Measurements from ENCODE around the gene PTPRR. TPM values are rescaled to one million over a fixed set of nuclear protein-coding genes. Genes with fewer than 3 reads are reported as not detected.

The PTPRR gene
- total and polyA plus RNA-seq, 11 donors: 0.21 to 1.0 (median 0.40) TPM; not detected in 1

- no peak for ATAC-seq
- H3K36me3 ChIP-seq: no peaks in the 10 kb centered on the region
- DNase-seq: no peak
- WGBS, 4 donors: 45 to 74% (median 70%) methylated on average over 2 of the region's 2 CpGs
- no peak overlapping the region for H3K4me3 ChIP-seq
- intact Hi-C loops (cut with DNase I): loop anchor here in 1 of 10 donors (10.0 kb wide), 1 partner anchor 93 kb away; no protein-coding TSS in a partner anchor
- peaks cover 0 to 10% (median 0%) of the 10 kb centered on the region in 12 donors for H3K4me1 ChIP-seq
- TF ChIP-seq, protein P1, sequence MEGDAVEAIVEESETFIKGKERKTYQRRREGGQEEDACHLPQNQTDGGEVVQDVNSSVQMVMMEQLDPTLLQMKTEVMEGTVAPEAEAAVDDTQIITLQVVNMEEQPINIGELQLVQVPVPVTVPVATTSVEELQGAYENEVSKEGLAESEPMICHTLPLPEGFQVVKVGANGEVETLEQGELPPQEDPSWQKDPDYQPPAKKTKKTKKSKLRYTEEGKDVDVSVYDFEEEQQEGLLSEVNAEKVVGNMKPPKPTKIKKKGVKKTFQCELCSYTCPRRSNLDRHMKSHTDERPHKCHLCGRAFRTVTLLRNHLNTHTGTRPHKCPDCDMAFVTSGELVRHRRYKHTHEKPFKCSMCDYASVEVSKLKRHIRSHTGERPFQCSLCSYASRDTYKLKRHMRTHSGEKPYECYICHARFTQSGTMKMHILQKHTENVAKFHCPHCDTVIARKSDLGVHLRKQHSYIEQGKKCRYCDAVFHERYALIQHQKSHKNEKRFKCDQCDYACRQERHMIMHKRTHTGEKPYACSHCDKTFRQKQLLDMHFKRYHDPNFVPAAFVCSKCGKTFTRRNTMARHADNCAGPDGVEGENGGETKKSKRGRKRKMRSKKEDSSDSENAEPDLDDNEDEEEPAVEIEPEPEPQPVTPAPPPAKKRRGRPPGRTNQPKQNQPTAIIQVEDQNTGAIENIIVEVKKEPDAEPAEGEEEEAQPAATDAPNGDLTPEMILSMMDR (IDR thresholded peaks at IDR 0.05): no peak
- no peak for TF ChIP-seq POLR2A (IDR thresholded peaks at IDR 0.05)
- no peaks in the 10 kb centered on the region for H3K9me3 ChIP-seq
- H3K27ac ChIP-seq: no peak overlapping the region
- H3K27me3 ChIP-seq: peaks cover 0 to 3% (median 0%) of the 10 kb centered on the region in 9 donors
Observed at GRCh38 chr12:70838127-70838526, 82.4 kb downstream of the PTPRR start.

- no peak for ATAC-seq
- DNase-seq: no peak
Observed at GRCh38 chr12:70837026-70837425, 83.5 kb downstream of the PTPRR start.

GRCh38 chr12:70835948-70836347 lies 84.6 kb downstream of the PTPRR start:
- ATAC-seq: no peak
- WGBS, 4 donors: 14 to 28% (median 25%) methylated on average over 2 of the region's 2 CpGs
- H3K9me3 ChIP-seq: no peaks in the 10 kb centered on the region
- TF ChIP-seq, protein P1 (IDR thresholded peaks at IDR 0.05): no peak
- no peak for TF ChIP-seq POLR2A (IDR thresholded peaks at IDR 0.05)
- no peak overlapping the region for H3K4me3 ChIP-seq
- peaks cover 0 to 5% (median 0%) of the 10 kb centered on the region in 12 donors for H3K4me1 ChIP-seq
- H3K27me3 ChIP-seq: peaks cover 0 to 3% (median 0%) of the 10 kb centered on the region in 9 donors
- no peak for DNase-seq
- H3K36me3 ChIP-seq: no peaks in the 10 kb centered on the region
- intact Hi-C loops (cut with DNase I): loop anchor here in 1 of 10 donors (10.0 kb wide), 1 partner anchor 91 kb away; no protein-coding TSS in a partner anchor
- no peak overlapping the region for H3K27ac ChIP-seq

More at GRCh38 chr12:70837026-70837425, 83.5 kb downstream of the PTPRR start:
- H3K36me3 ChIP-seq: no peaks in the 10 kb centered on the region
- intact Hi-C loops (cut with DNase I): loop anchor here in 1 of 10 donors (10.0 kb wide), 1 partner anchor 92 kb away; no protein-coding TSS in a partner anchor
- peaks cover 0 to 3% (median 0%) of the 10 kb centered on the region in 9 donors for H3K27me3 ChIP-seq
- H3K4me3 ChIP-seq: no peak overlapping the region
- no peak for TF ChIP-seq POLR2A (IDR thresholded peaks at IDR 0.05)
- TF ChIP-seq, protein P1 (IDR thresholded peaks at IDR 0.05): no peak
- no peak overlapping the region for H3K27ac ChIP-seq
- H3K9me3 ChIP-seq: no peaks in the 10 kb centered on the region
- H3K4me1 ChIP-seq: peaks cover 0 to 10% (median 0%) of the 10 kb centered on the region in 12 donors

- H3K36me3 ChIP-seq: no peaks in the 10 kb centered on the region
- DNase-seq: no peak
- TF ChIP-seq, protein P1 (IDR thresholded peaks at IDR 0.05): no peak
- no peak for TF ChIP-seq POLR2A (IDR thresholded peaks at IDR 0.05)
- H3K27me3 ChIP-seq: no peaks in the 10 kb centered on the region
- no peaks in the 10 kb centered on the region for H3K4me1 ChIP-seq
- H3K4me3 ChIP-seq: no peak overlapping the region
- no peak for ATAC-seq
- intact Hi-C loops (cut with DNase I): loop anchor here in 1 of 10 donors (10.0 kb wide), 1 partner anchor 87 kb away; no protein-coding TSS in a partner anchor
- WGBS, 4 donors: 9 to 24% (median 14%) methylated on average over 2 of the region's 2 CpGs
- H3K27ac ChIP-seq: no peak overlapping the region
- H3K9me3 ChIP-seq: no peaks in the 10 kb centered on the region
Observed at GRCh38 chr12:70831543-70831942, 89.0 kb downstream of the PTPRR start.

Measured in heart left ventricle (tissue), 16 donors.